Peyer's patch (tissue), 4 donors: Measurements from ENCODE around the gene ATP9A. TPM values are rescaled to one million over a fixed set of nuclear protein-coding genes. Genes with fewer than 3 reads are reported as not detected.

Experiments used
- DNase-seq, 3 donors: peaks; one replicate each; pipeline ENCODE4 v3.0.0-alpha.2; 2017 to 2019
- H3K27ac ChIP-seq, 4 donors: fragments of 200-600 bp; sonication (generic); one replicate each; pipeline ENCODE4 v1.5.1; 2016 to 2019
- H3K27me3 ChIP-seq, 2 donors: fragments of 200-600 bp; sonication (generic); one replicate each; pipeline ENCODE4 v1.5.1; 2019
- H3K36me3 ChIP-seq, 3 donors: fragments of 200-600 bp; sonication (generic); one replicate each; pipeline ENCODE4 v1.5.1; 2016 to 2019
- H3K4me1 ChIP-seq, 4 donors: fragments of 200-600 bp; sonication (generic); one replicate each; pipeline ENCODE4 v1.5.1; 2016 to 2019
- H3K4me3 ChIP-seq, 4 donors: fragments of 200-600 bp; sonication (generic); 1 replicate in 3 of 4; 2 replicates in 1 of 4; pipeline ENCODE4 v1.5.1; 2016 to 2019; ENCODE audit warnings: mild to moderate bottlenecking in 1 of 4
- H3K9me3 ChIP-seq, 4 donors: fragments of 200-600 bp; sonication (generic); one replicate each; pipeline ENCODE4 v1.5.1; 2016 to 2019; ENCODE audit warnings: mild to moderate bottlenecking in 1 of 4
- CTCF ChIP-seq, 6 experiments: fragments of 450-650 bp in 4 of 6; fragments of 200-600 bp in 2 of 6; sonication (generic) in 1 of 6; IDR thresholded peaks; one replicate each; pipeline ENCODE4 v1.5.1; 2017 to 2019; ENCODE audit warnings: antibody characterized with exemption in 6 of 6, mild to moderate bottlenecking in 3 of 6, moderate library complexity in 1 of 6
- POLR2A ChIP-seq, 2 donors: fragments of 450-650 bp; IDR thresholded peaks; one replicate each; pipeline ENCODE4 v1.5.1; 2017; ENCODE audit warnings: antibody characterized with exemption in 2 of 2, mild to moderate bottlenecking in 2 of 2, moderate library complexity in 2 of 2
- total RNA-seq, 4 donors: library from RNA; depleted of rRNA; stranded (reverse); fragments of >200 nt; gene quantifications; one replicate each; pipeline ENCODE4 v1.1.0, GENCODE V29; 2016

ATP9A gene
- total RNA-seq, 4 donors from 2014 or later: 27.2 to 73.1 (median 48.7) TPM

- no peaks in the 10 kb centered on the region for H3K27me3 ChIP-seq
- no peak for TF ChIP-seq POLR2A (IDR thresholded peaks at IDR 0.05)
- TF ChIP-seq CTCF (IDR thresholded peaks at IDR 0.05): no peak
- H3K36me3 ChIP-seq: no peaks in the 10 kb centered on the region
- DNase-seq: no peak
- H3K4me3 ChIP-seq: no peak overlapping the region
- no peaks in the 10 kb centered on the region for H3K9me3 ChIP-seq
- no peak overlapping the region for H3K27ac ChIP-seq
- H3K4me1 ChIP-seq: no peaks in the 10 kb centered on the region
These were observed 184.7 kb downstream of the ATP9A start for GRCh38 chr20:51583499-51583898.

GRCh38 chr20:51583073-51583472 is 185.1 kb downstream of the ATP9A start:
- H3K9me3 ChIP-seq: no peaks in the 10 kb centered on the region
- H3K27me3 ChIP-seq: no peaks in the 10 kb centered on the region
- no peak for DNase-seq
- no peak overlapping the region for H3K4me3 ChIP-seq
- H3K36me3 ChIP-seq: no peaks in the 10 kb centered on the region
- no peaks in the 10 kb centered on the region for H3K4me1 ChIP-seq
- H3K27ac ChIP-seq: no peak overlapping the region
- TF ChIP-seq POLR2A (IDR thresholded peaks at IDR 0.05) (no peak), CTCF (IDR thresholded peaks at IDR 0.05) (no peak)

GRCh38 chr20:51581571-51581970 is 186.6 kb downstream of the ATP9A start:
- Histone ChIP-seq H3K36me3 (no peaks in the 10 kb centered on the region), H3K9me3 (no peaks in the 10 kb centered on the region), H3K4me3 (no peak overlapping the region), H3K27me3 (no peaks in the 10 kb centered on the region), H3K4me1 (no peaks in the 10 kb centered on the region), H3K27ac (no peak overlapping the region)
- DNase-seq: no peak
- no peak for TF ChIP-seq CTCF (IDR thresholded peaks at IDR 0.05)
- no peak for TF ChIP-seq POLR2A (IDR thresholded peaks at IDR 0.05)

- no peaks in the 10 kb centered on the region for H3K4me1 ChIP-seq
- no peak overlapping the region for H3K27ac ChIP-seq
These were observed 189.1 kb downstream of the ATP9A start for GRCh38 chr20:51579137-51579536.

GRCh38 chr20:51578145-51578459 is 190.1 kb downstream of the ATP9A start:
- no peak overlapping the region for H3K27ac ChIP-seq
- no peaks in the 10 kb centered on the region for H3K4me1 ChIP-seq
- H3K9me3 ChIP-seq: no peaks in the 10 kb centered on the region
- DNase-seq: no peak
- H3K27me3 ChIP-seq: no peaks in the 10 kb centered on the region
- H3K36me3 ChIP-seq: no peaks in the 10 kb centered on the region
- no peak overlapping the region for H3K4me3 ChIP-seq
- TF ChIP-seq CTCF (IDR thresholded peaks at IDR 0.05): no peak
- no peak for TF ChIP-seq POLR2A (IDR thresholded peaks at IDR 0.05)

More at GRCh38 chr20:51579137-51579536, 189.1 kb downstream of the ATP9A start:
- Histone ChIP-seq H3K36me3 (no peaks in the 10 kb centered on the region), H3K9me3 (no peaks in the 10 kb centered on the region), H3K27me3 (no peaks in the 10 kb centered on the region), H3K4me3 (no peak overlapping the region)
- TF ChIP-seq CTCF (IDR thresholded peaks at IDR 0.05) (no peak), POLR2A (IDR thresholded peaks at IDR 0.05) (no peak)
- DNase-seq: no peak

GRCh38 chr20:51577432-51578144 is 190.6 kb downstream of the ATP9A start:
- Histone ChIP-seq H3K4me3 (no peak overlapping the region), H3K9me3 (no peaks in the 10 kb centered on the region), H3K27ac (no peak overlapping the region), H3K36me3 (no peaks in the 10 kb centered on the region), H3K27me3 (no peaks in the 10 kb centered on the region), H3K4me1 (no peaks in the 10 kb centered on the region)
- DNase-seq: no peak
- no peak for TF ChIP-seq POLR2A (IDR thresholded peaks at IDR 0.05)
- no peak for TF ChIP-seq CTCF (IDR thresholded peaks at IDR 0.05)
